Activated naive CD8-positive, alpha-beta T cell treated with anti-CD3 and anti-CD28 coated beads, Interleukin-2, amount 50 U/mL, for 24 hours (primary cell): ENCODE data around the gene CIART.
"Not testable (repeated sequence)": the region's sequence is repeated elsewhere in the genome, so short reads cannot be mapped to it uniquely, and the experiment has no call there.

ENCODE experiments used
- ATAC-seq: fragments of 150-1000 bp; cut with Tn5 transposase; one replicate; pipeline ENCODE4 v1.10.0; 2021
- DNase-seq: peaks from one replicate; pipeline ENCODE4 v3.0.0; 2021
- H3K27ac Mint-ChIP-seq: one replicate; pipeline ENCODE4 v1.8.0; 2021; ENCODE audit warnings: mild to moderate bottlenecking, mixed read lengths
- H3K27me3 Mint-ChIP-seq: one replicate; pipeline ENCODE4 v1.8.0; 2021; ENCODE audit warnings: mixed read lengths
- H3K36me3 Mint-ChIP-seq: one replicate; pipeline ENCODE4 v1.8.0; 2021; ENCODE audit warnings: low read depth, mixed read lengths
- H3K4me1 Mint-ChIP-seq: one replicate; pipeline ENCODE4 v1.8.0; 2021; ENCODE audit warnings: mixed read lengths
- H3K4me3 Mint-ChIP-seq: one replicate; pipeline ENCODE4 v1.8.0; 2021; ENCODE audit warnings: mild to moderate bottlenecking, moderate library complexity, mixed read lengths
- H3K9me3 Mint-ChIP-seq: one replicate; pipeline ENCODE4 v1.8.0; 2021; ENCODE audit warnings: mixed read lengths

The CIART gene

DNA sequence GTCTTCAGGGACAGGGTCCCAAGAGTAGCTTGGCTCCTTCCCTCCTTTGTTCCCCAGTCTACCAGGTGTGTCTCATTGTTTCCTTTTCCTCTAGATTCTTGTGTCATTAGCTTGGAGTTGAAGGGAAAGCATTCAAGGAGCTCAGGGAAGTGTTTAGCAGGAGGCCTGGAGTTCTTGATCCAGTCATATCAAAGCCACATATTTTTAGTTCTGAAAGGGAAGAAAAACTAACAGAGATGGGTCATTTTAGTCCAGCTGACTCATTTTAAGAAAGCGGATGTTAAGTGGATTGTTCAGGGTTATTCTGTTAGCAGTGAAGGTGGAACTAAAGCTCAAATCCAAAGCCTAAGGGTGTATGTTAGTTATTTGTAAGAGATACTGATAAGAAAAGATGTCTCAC is 9.0 kb upstream of the CIART start:
- no peaks in the 10 kb centered on the region for H3K27me3 Mint-ChIP-seq
- no peak overlapping the region for H3K27ac Mint-ChIP-seq
- no peaks in the 10 kb centered on the region for H3K9me3 Mint-ChIP-seq
- peaks cover 4% of the 10 kb centered on the region for H3K36me3 Mint-ChIP-seq
- peaks cover 10% of the 10 kb centered on the region for H3K4me1 Mint-ChIP-seq
- ATAC-seq (no peak), DNase-seq (no peak)
- no peak overlapping the region for H3K4me3 Mint-ChIP-seq

DNA sequence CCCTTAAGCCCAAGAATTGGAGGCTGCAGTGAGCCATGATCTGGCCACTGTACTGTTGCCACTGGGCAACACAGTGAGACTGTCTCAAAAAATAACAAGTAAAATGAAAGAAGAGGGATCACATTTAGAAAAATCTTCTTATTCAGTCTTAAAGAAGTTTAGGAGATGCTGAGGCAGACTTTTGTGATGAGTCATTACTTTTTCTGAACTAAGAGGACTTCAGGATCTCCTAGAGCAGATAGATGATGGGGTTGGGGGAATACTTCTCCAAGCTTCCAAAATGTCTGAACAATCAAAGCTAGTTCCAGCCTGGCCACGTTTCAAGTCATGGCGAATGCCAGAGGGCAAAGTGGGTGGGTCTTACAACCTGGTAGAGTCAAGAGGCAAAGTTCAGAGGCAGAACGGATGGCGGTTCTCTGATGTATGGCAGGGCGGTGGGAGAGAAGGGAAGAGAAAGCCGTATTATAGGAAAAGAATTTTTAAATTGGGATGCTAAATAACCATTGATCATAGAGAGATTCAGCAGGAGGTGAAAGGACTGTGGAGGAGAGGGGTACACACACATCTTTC is 2.1 kb upstream of the CIART start:
- peaks cover 7% of the 10 kb centered on the region for H3K9me3 Mint-ChIP-seq
- H3K4me3 Mint-ChIP-seq: no peak overlapping the region
- ATAC-seq (no peak), DNase-seq (no peak)
- H3K4me1 Mint-ChIP-seq: peaks cover 26% of the 10 kb centered on the region
- H3K36me3 Mint-ChIP-seq: peaks cover 4% of the 10 kb centered on the region
- H3K27me3 Mint-ChIP-seq: peaks cover 7% of the 10 kb centered on the region
- no peak overlapping the region for H3K27ac Mint-ChIP-seq

DNA sequence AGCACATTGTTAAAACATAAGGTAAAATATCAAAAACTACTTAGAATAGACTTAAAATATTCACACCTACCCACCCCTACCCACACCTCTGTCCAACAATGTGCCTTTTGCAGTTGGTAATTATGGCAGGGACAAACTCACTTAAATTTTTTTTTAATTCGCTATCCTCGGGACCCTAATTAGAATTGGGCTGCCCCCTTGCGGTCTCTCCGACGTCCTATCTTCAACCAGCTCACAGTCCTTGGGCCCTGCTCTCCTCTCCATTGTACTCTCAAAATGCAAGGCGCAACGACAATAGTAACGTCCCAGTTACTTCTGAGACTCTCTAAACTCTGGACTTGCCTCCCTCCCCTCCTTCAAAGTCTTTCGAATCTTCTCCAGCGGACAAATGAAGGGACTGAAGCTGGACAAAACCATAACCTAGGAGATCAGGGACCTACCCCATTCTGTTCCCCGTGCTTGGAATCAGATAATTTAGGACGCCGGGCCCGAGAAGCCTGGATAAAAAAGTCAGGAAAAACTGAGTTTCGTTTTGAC is 1.1 kb upstream of the CIART start:
- H3K4me1 Mint-ChIP-seq: peaks cover 26% of the 10 kb centered on the region
- peaks cover 7% of the 10 kb centered on the region for H3K9me3 Mint-ChIP-seq
- DNase-seq: peak; percentile 72
- H3K27me3 Mint-ChIP-seq: peaks cover 7% of the 10 kb centered on the region
- peaks cover 4% of the 10 kb centered on the region for H3K36me3 Mint-ChIP-seq
- ATAC-seq: peak; percentile 59
- peak overlapping the region; percentile 78 for H3K4me3 Mint-ChIP-seq
- H3K27ac Mint-ChIP-seq: peak overlapping the region; percentile 81

DNA sequence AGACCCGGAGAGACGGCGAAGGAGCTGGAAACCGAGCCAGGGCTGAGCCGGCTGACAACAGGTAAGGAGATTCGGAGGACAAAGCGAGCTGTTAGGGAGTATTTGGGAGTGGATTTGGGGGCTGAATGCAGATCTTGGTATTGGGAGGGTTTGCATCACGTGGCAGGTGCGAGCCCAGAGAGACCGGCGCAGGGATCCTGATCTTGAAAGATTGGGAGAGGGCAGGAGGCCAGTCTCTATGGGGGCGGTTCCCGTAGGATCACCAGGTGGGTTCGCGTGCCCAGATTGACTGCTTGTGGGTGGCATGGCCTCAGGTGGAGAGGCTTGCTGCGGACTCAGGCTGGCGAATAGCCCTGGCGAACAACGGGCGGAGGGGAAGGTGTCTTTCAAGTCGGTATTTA is 204 bp downstream of the CIART start:
- Mint-ChIP-seq H3K4me1 (peaks cover 26% of the 10 kb centered on the region), H3K36me3 (peaks cover 4% of the 10 kb centered on the region), H3K4me3 (peak overlapping the region; percentile 78), H3K9me3 (peaks cover 7% of the 10 kb centered on the region), H3K27me3 (peaks cover 7% of the 10 kb centered on the region), H3K27ac (peak overlapping the region; percentile 81)
- DNase-seq (no peak), ATAC-seq (no peak)

DNA sequence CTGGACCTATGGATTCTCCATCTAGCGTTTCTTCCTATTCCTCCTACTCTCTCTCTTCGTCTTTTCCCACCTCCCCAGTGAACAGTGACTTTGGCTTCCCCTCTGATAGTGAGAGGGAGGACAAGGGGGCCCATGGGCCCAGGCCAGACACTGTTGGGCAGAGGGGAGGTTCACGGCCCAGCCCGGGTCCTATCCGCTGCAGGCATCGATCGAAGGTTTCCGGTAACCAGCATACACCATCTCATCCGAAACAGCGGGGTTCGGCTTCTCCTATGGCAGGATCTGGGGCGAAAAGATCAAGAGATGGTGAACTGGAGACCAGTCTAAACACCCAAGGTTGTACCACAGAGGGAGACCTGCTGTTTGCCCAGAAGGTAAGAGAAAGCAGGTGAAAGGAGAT is 906 bp downstream of the CIART start:
- H3K9me3 Mint-ChIP-seq: peaks cover 7% of the 10 kb centered on the region
- H3K36me3 Mint-ChIP-seq: peaks cover 4% of the 10 kb centered on the region
- no peak overlapping the region for H3K4me3 Mint-ChIP-seq
- no peak for DNase-seq
- H3K27ac Mint-ChIP-seq: no peak overlapping the region
- ATAC-seq: no peak
- H3K27me3 Mint-ChIP-seq: peaks cover 7% of the 10 kb centered on the region
- peaks cover 26% of the 10 kb centered on the region for H3K4me1 Mint-ChIP-seq

DNA sequence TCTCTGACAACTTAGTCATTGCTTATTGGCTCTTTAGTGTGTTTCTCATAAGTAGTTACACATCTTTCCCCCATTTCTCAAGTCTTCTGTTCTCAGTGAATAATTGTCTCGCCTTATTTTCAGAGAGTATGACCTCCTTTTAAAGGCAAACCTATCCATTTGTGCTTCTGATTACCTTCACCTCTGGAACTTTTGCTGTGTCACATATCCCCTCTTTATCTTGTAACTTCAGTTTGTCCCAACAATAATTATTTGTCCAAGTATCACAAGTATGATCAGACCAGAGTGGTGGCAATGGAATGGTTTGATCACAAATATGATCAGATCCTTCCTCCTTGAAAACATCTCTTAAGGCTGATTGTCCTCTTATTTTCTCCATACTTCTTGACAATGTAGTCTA is 6.0 kb downstream of the CIART start:
- H3K27ac Mint-ChIP-seq: no peak overlapping the region
- H3K9me3 Mint-ChIP-seq: no peaks in the 10 kb centered on the region
- peaks cover 1% of the 10 kb centered on the region for H3K36me3 Mint-ChIP-seq
- H3K27me3 Mint-ChIP-seq: no peaks in the 10 kb centered on the region
- H3K4me3 Mint-ChIP-seq: no peak overlapping the region
- DNase-seq (no peak), ATAC-seq (no peak)
- peaks cover 7% of the 10 kb centered on the region for H3K4me1 Mint-ChIP-seq

DNA sequence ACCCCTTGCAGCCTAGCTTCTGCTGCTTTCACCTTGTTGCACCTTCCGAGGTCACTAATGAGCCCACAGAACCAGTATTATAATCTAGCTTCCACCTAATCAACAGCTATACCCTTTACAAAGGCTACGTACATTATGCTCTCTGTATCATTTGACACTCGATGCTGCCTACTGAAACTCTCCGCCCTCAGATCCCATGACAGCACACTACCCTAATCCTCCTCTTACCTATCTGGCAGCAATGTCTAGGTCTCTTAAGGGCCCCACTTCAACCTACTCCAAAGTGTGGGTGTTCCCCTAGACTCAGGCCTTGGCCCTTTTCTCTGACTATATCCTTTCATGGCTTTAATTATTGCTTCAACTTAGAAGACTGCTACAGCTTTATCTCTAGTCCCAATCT is 6.5 kb downstream of the CIART start:
- no peak for ATAC-seq
- H3K27me3 Mint-ChIP-seq: no peaks in the 10 kb centered on the region

DNA sequence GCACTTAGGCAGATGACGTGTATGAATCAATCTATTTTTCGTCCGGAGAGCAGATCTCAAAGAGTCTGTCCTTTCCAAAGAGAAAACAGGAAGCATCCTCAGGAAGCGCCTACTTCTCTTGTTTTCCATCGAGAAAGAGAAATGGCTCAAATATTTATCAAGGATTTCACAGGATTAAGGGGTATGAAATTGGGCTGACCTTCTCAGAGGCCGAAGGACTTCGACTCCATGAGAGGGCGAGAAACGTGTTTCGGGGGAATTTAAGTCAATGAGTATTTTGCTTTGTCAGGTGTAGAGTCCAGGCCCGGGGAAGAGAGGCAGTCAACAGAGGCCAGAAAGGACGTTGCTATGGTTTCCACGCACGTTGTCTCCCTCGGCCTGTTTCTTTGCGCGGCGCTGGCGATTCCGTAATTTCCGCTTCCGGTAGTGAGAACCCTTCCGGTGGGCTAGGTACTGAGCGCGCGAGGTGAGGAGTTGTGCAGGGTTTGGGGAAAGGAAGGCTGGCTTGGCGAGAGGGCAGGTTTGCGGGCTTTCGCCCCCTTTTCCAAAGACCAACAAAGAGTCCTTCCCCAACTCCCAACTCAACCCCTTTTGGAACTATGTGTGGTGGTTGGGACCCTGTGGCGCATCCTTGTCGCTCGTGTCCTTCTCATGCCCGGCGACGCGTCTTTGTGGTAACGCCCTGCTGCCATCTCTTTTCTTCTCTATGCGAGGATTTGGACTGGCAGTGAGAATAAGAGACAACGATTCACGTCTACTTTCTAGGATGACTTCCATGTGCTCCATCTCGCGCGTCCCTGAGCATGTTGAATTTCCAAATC is 11.3 kb downstream of the CIART start, which contains the start of gene MRPS21:
Gene MRPS21 (plus strand): TSS at position 429 of the 821 bp plus-strand sequence. CDS start 506 bp downstream, outside the sequence.
- H3K27ac Mint-ChIP-seq: peak within 1 kb of the TSS; percentile 98
- H3K4me3 Mint-ChIP-seq: peak within 1 kb of the TSS; percentile 94
- no peaks in the 10 kb centered on the region for H3K9me3 Mint-ChIP-seq
- peaks cover 40% of the 10 kb centered on the region for H3K4me1 Mint-ChIP-seq
- H3K27me3 Mint-ChIP-seq: no peaks in the 10 kb centered on the region
- DNase-seq (peak; percentile 88), ATAC-seq (peak; percentile 99)
- H3K36me3 Mint-ChIP-seq: peaks cover 38% of the 10 kb centered on the region

More for the DNA sequence above, 6.5 kb downstream of the CIART start:
- DNase-seq: no peak
- Mint-ChIP-seq H3K27ac (no peak overlapping the region), H3K4me3 (no peak overlapping the region), H3K4me1 (peaks cover 11% of the 10 kb centered on the region), H3K9me3 (no peaks in the 10 kb centered on the region), H3K36me3 (peaks cover 2% of the 10 kb centered on the region)

DNA sequence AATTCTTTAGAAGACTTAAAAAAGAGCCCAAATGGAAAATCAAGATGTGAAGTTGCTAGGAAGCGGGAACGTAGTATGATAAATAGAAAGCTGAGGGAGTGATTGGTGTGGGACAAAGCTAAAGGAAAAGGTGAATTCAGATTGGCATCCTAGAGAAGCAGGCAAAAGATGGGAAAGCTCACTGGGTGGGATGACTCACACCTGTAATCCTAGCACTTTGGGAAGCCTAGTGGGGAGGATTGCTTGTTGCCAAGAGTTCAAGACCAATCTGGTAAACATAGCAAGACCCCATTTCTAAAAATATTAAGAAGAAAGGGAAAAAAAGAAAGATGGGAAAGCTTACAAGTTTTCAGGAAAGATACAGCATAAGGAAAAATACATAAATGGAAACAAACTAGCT is 13.1 kb downstream of the CIART start:
- Mint-ChIP-seq H3K9me3 (no peaks in the 10 kb centered on the region), H3K4me1 (peaks cover 44% of the 10 kb centered on the region), H3K36me3 (peaks cover 49% of the 10 kb centered on the region), H3K27ac (peak overlapping the region; percentile 71), H3K4me3 (peak overlapping the region; percentile 94), H3K27me3 (no peaks in the 10 kb centered on the region)
- ATAC-seq (no peak), DNase-seq (no peak)

DNA sequence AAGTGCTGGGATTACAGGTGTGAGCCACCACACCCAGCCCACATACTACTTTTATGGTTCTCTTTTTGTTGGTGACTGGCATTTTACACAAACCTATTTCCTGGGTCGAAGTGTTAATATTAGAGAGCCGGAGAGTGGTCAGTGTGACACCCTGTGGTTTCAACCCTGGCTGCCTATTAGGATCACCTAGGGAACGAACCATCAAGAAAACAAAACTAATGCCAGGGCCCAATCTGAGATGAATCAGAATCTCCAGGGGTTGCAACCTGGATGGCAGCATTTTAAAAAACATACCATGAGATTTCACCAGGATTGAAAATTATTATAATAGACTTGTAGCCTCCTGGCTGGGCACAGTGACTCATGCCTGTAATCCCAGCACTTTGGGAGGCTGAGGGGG is 17.4 kb downstream of the CIART start:
- Mint-ChIP-seq H3K4me3 (no peak overlapping the region), H3K4me1 (peaks cover 31% of the 10 kb centered on the region), H3K9me3 (no peaks in the 10 kb centered on the region), H3K36me3 (peaks cover 54% of the 10 kb centered on the region), H3K27me3 (no peaks in the 10 kb centered on the region), H3K27ac (no peak overlapping the region)
- DNase-seq (no peak), ATAC-seq (no peak)

DNA sequence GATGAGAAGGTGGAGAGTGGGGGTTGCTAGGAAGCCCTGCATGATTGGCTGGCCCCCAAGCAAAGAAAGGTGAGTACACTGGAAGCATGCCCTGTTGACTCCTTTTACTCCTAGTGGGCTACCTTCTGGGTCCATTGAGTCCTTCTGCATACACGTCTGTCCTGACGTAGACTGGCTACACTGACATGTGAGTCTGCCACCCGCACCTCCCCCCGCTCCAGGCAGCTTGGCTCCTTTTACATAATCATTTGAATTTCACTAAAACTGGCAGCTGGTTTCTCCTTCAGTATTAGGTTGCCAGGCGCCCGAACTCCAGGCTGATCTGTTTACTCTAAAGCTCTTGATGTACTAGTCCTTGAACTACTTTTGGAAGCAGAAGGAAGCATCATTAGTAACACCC is 20.0 kb downstream of the CIART start:
- H3K4me1 Mint-ChIP-seq: peaks cover 11% of the 10 kb centered on the region
- H3K9me3 Mint-ChIP-seq: no peaks in the 10 kb centered on the region
- H3K27me3 Mint-ChIP-seq: no peaks in the 10 kb centered on the region
- DNase-seq (no peak), ATAC-seq (no peak)
- H3K36me3 Mint-ChIP-seq: peaks cover 48% of the 10 kb centered on the region
- H3K4me3 Mint-ChIP-seq: no peak overlapping the region
- H3K27ac Mint-ChIP-seq: no peak overlapping the region

DNA sequence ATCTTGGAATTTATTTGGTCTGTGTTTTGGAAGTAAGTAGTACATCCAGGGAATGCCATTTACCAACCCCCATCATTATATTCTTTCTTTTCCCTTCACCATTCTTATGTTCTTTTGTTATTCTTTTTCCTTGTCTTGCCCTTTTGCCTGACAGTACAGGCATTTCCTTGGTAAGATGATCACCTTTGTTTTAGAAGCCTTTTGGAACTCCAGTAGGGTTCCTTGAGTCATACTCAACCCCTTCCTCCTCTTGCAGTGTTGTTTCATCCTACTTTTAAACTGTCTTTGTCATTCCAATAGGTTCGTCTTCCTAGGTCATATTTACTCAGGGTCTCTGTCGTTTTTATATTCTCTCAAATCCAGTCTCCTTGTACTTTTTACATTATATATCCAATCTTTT is 20.5 kb downstream of the CIART start:
- Mint-ChIP-seq H3K4me3 (no peak overlapping the region), H3K27ac (no peak overlapping the region), H3K27me3 (no peaks in the 10 kb centered on the region), H3K36me3 (peaks cover 48% of the 10 kb centered on the region), H3K4me1 (peaks cover 7% of the 10 kb centered on the region), H3K9me3 (no peaks in the 10 kb centered on the region)
- DNase-seq (no peak), ATAC-seq (no peak)

DNA sequence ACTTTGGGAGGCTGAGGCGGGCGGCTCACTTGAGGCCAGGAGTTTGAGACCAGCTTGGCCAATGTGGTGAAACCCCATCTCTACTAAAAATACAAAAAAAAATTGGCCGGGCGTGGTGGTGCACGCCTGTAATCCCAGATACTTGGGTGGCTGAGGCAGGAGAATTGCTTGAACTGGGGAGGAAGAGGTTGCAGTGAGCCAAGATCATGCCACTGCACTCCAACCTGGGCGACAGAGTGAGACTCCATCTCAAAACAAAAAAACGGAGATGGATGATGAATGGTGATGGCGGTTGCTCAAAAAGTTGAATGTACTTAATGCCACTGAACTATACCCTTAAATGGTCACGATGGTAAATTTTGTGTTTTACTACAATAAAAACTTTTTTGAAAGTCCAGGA is 26.2 kb downstream of the CIART start:
- H3K9me3 Mint-ChIP-seq, DNase-seq, H3K4me3 Mint-ChIP-seq, ATAC-seq, H3K27me3 Mint-ChIP-seq, H3K4me1 Mint-ChIP-seq, H3K27ac Mint-ChIP-seq: not testable (repeated sequence)
- peaks cover 32% of the 10 kb centered on the region for H3K36me3 Mint-ChIP-seq

DNA sequence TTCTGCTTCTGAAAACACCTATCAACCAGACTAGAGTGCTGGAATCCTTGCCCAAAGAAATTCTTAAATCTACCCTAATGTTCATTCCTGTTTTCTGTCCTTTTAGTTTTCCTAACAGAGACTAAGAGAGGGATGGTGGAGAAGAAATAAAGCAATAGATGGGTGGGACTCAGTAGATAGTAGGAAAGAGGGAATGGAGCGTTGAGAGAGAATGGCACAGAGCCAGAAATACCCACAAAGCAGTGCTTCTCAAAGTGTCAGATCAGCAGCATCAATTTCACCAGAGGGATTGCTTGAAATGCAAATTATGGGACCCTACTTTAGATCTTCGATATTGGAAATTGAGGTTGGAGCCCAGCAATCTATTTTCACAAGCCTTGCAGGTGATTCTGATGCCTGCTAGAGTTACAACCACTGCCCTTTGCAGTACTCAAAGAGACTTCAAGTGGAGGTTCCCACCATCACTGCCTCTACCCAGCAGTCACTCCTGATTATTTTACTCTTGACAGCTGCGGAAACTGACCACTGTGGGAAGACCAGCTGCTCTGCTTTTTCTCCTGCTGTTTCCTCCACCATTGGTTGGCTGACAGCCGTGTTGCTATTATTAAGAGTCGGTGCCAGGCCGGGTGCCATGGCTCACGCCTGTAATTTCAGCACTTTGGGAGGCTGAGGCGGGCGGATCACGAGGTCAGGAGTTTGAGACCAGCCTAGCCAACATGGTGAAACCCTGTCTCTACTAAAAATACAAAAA is 27.6 kb downstream of the CIART start:
- Mint-ChIP-seq H3K9me3 (no peaks in the 10 kb centered on the region), H3K27ac (no peak overlapping the region)
- no peak for DNase-seq

More for the DNA sequence above, 27.6 kb downstream of the CIART start:
- H3K27me3 Mint-ChIP-seq: no peaks in the 10 kb centered on the region
- no peaks in the 10 kb centered on the region for H3K4me1 Mint-ChIP-seq
- ATAC-seq: no peak
- H3K36me3 Mint-ChIP-seq: peaks cover 32% of the 10 kb centered on the region
- no peak overlapping the region for H3K4me3 Mint-ChIP-seq
